Neural progenitor cell (in vitro differentiated cells): ENCODE data around the gene CPLX3. TPM values are rescaled to one million over a fixed set of nuclear protein-coding genes. Genes with fewer than 3 reads are reported as not detected.

Experiments
- DNase-seq: peaks from one replicate; pipeline ENCODE4 v3.0.0-alpha.2; 2016; ENCODE audit warnings: low spot score
- H2AFZ ChIP-seq: fragments of 200-600 bp; sonication (generic); replicated peaks from 2 replicates; pipeline ENCODE4 v1.6.1; 2016; ENCODE audit warnings: antibody characterized with exemption
- H3F3A ChIP-seq: fragments of 200-600 bp; sonication (generic); 2 replicates; pipeline ENCODE4 v1.6.1; 2016; ENCODE audit warnings: antibody characterized with exemption, low read depth
- H3K27ac ChIP-seq: fragments of 200-600 bp; sonication (generic); 2 replicates; pipeline ENCODE4 v1.5.1; 2016; ENCODE audit warnings: mild to moderate bottlenecking
- H3K27me3 ChIP-seq: fragments of 200-600 bp; sonication (generic); 2 replicates; pipeline ENCODE4 v1.6.1; 2016; ENCODE audit warnings: mild to moderate bottlenecking, moderate library complexity
- H3K36me3 ChIP-seq: fragments of 200-600 bp; sonication (generic); 2 replicates; pipeline ENCODE4 v1.5.1; 2016
- H3K4me1 ChIP-seq: fragments of 200-600 bp; sonication (generic); 2 replicates; pipeline ENCODE4 v1.6.1; 2016; ENCODE audit warnings: mixed run types
- H3K4me2 ChIP-seq: fragments of 200-600 bp; sonication (generic); 2 replicates; pipeline ENCODE4 v1.6.1; 2016
- H3K4me3 ChIP-seq: fragments of 200-600 bp; sonication (generic); 2 replicates; pipeline ENCODE4 v1.5.1; 2016
- H3K79me2 ChIP-seq: fragments of 200-600 bp; sonication (generic); 2 replicates; pipeline ENCODE4 v1.6.1; 2016; ENCODE audit warnings: low read depth
- H3K9ac ChIP-seq: fragments of 200-600 bp; sonication (generic); 2 replicates; pipeline ENCODE4 v1.6.1; 2016
- H3K9me3 ChIP-seq: fragments of 200-600 bp; sonication (generic); 2 replicates; pipeline ENCODE4 v1.5.1; 2016; ENCODE audit warnings: low read depth
- H4K20me1 ChIP-seq: fragments of 200-600 bp; sonication (generic); 2 replicates; pipeline ENCODE4 v1.6.1; 2016; ENCODE audit warnings: low read depth
- H3K27ac Mint-ChIP-seq: 3 replicates; pipeline ENCODE4 v1.8.0; 2021; ENCODE audit warnings: mixed read lengths
- H3K27me3 Mint-ChIP-seq: 2 replicates; pipeline ENCODE4 v1.8.0; 2022; ENCODE audit warnings: low read depth, mild to moderate bottlenecking, inconsistent platforms, moderate library complexity, mixed read lengths; ENCODE audit not compliant: insufficient read depth
- H3K36me3 Mint-ChIP-seq: 3 replicates; pipeline ENCODE4 v1.8.0; 2021; ENCODE audit warnings: mixed read lengths
- H3K4me1 Mint-ChIP-seq: 3 replicates; pipeline ENCODE4 v1.8.0; 2021; ENCODE audit warnings: mixed read lengths
- H3K4me3 Mint-ChIP-seq: 3 replicates; pipeline ENCODE4 v1.8.0; 2021; ENCODE audit warnings: mild to moderate bottlenecking, moderate library complexity, mixed read lengths
- H3K9me3 Mint-ChIP-seq: 3 replicates; pipeline ENCODE4 v1.8.0; 2020; ENCODE audit warnings: mixed read lengths
- CTCF ChIP-seq: fragments of 200-600 bp; sonication (generic); IDR thresholded peaks from 2 replicates; pipeline ENCODE4 v1.5.1; 2017; ENCODE audit warnings: antibody characterized with exemption, mild to moderate bottlenecking
- EZH2 ChIP-seq: fragments of 200-600 bp; sonication (generic); IDR thresholded peaks from 2 replicates; pipeline ENCODE4 v1.6.1; 2017; ENCODE audit warnings: antibody characterized with exemption, mild to moderate bottlenecking, moderate library complexity
- EZH2phosphoT487 ChIP-seq: fragments of 200-600 bp; sonication (generic); IDR thresholded peaks from 2 replicates; pipeline ENCODE4 v1.6.1; 2017; ENCODE audit warnings: antibody characterized with exemption
- total RNA-seq: library from RNA; depleted of rRNA; stranded (reverse); fragments of >200 nt; gene quantifications from 2 replicates; pipeline ENCODE4 v1.2.3, GENCODE V29; 2015; ENCODE audit warnings: low replicate concordance

CPLX3 gene
- total RNA-seq, 1 donor from 2014 or later: not detected

GRCh38 chr15:74790080-74790916, 36.1 kb upstream of the CPLX3 start:
- H3K4me1 ChIP-seq: peaks cover 20% of the 10 kb centered on the region
- no peak overlapping the region for H3K9ac ChIP-seq
- H3F3A ChIP-seq: no peaks in the 10 kb centered on the region
- H3K4me1 Mint-ChIP-seq: peaks cover 43% of the 10 kb centered on the region
- no peaks in the 10 kb centered on the region for H3K36me3 ChIP-seq
- no peaks in the 10 kb centered on the region for H3K9me3 Mint-ChIP-seq
- no peak overlapping the region for H3K4me3 ChIP-seq
- no peak for DNase-seq
- no peak overlapping the region for H3K4me2 ChIP-seq
- peaks cover 2% of the 10 kb centered on the region for H3K36me3 Mint-ChIP-seq
- H2AFZ ChIP-seq: no peak overlapping the region
- H3K79me2 ChIP-seq: peaks cover 71% of the 10 kb centered on the region
- H3K27ac Mint-ChIP-seq: peak overlapping the region; percentile 53
- H3K9me3 ChIP-seq: no peaks in the 10 kb centered on the region
- H3K27me3 Mint-ChIP-seq: no peaks in the 10 kb centered on the region
- H3K27me3 ChIP-seq: no peaks in the 10 kb centered on the region
- H3K4me3 Mint-ChIP-seq: no peak overlapping the region
- no peak for TF ChIP-seq EZH2phosphoT487
- TF ChIP-seq CTCF: no peak
- TF ChIP-seq EZH2: no peak
- no peak overlapping the region for H3K27ac ChIP-seq
- peaks cover 98% of the 10 kb centered on the region for H4K20me1 ChIP-seq

DNA sequence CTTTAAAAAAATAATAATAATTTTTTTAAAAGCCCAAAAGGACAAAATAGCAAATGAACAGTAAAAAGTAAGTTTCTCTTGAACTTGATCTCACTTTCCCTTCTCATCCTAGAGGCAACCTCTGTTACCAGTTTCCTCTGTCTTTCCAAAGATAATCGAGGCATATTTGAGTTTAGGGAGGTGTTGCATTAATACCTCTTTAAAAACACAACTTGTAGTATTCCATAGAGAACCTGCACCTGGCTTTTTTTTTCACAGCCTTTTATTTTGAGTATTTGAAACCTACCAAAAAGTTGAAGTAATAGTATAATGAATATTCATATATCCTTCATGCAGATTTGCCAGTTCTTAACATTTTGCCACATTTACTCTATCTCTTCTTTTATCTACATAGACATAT, 35.4 kb upstream of the CPLX3 start:
- peaks cover 97% of the 10 kb centered on the region for H4K20me1 ChIP-seq
- Mint-ChIP-seq H3K4me3 (no peak overlapping the region), H3K36me3 (peaks cover 2% of the 10 kb centered on the region), H3K27ac (no peak overlapping the region), H3K4me1 (peaks cover 43% of the 10 kb centered on the region), H3K27me3 (no peaks in the 10 kb centered on the region), H3K9me3 (no peaks in the 10 kb centered on the region)
- TF ChIP-seq EZH2 (no peak), CTCF (no peak), EZH2phosphoT487 (no peak)
- no peak overlapping the region for H3K4me3 ChIP-seq
- no peak overlapping the region for H3K27ac ChIP-seq
- H3K9ac ChIP-seq: no peak overlapping the region
- H3K36me3 ChIP-seq: no peaks in the 10 kb centered on the region
- no peak overlapping the region for H2AFZ ChIP-seq
- H3K9me3 ChIP-seq: no peaks in the 10 kb centered on the region
- H3K4me2 ChIP-seq: no peak overlapping the region
- no peaks in the 10 kb centered on the region for H3F3A ChIP-seq
- DNase-seq: no peak
- peaks cover 67% of the 10 kb centered on the region for H3K79me2 ChIP-seq
- no peaks in the 10 kb centered on the region for H3K27me3 ChIP-seq
- H3K4me1 ChIP-seq: peaks cover 20% of the 10 kb centered on the region

GRCh38 chr15:74791667-74792066, 34.8 kb upstream of the CPLX3 start:
- peaks cover 97% of the 10 kb centered on the region for H4K20me1 ChIP-seq
- H3K36me3 Mint-ChIP-seq: peaks cover 2% of the 10 kb centered on the region
- no peak overlapping the region for H3K4me3 ChIP-seq
- no peak overlapping the region for H3K27ac ChIP-seq
- H3K79me2 ChIP-seq: peaks cover 60% of the 10 kb centered on the region
- H3K36me3 ChIP-seq: no peaks in the 10 kb centered on the region
- no peak for DNase-seq
- H3K4me1 ChIP-seq: peaks cover 20% of the 10 kb centered on the region
- peaks cover 43% of the 10 kb centered on the region for H3K4me1 Mint-ChIP-seq
- no peak overlapping the region for H3K4me3 Mint-ChIP-seq
- TF ChIP-seq EZH2phosphoT487 (no peak), EZH2 (no peak), CTCF (no peak)
- no peak overlapping the region for H2AFZ ChIP-seq
- H3K27me3 ChIP-seq: no peaks in the 10 kb centered on the region
- H3K4me2 ChIP-seq: no peak overlapping the region
- H3K9ac ChIP-seq: no peak overlapping the region
- no peak overlapping the region for H3K27ac Mint-ChIP-seq
- H3F3A ChIP-seq: no peaks in the 10 kb centered on the region
- no peaks in the 10 kb centered on the region for H3K27me3 Mint-ChIP-seq
- no peaks in the 10 kb centered on the region for H3K9me3 Mint-ChIP-seq
- no peaks in the 10 kb centered on the region for H3K9me3 ChIP-seq
